Subcutaneous adipose tissue (tissue), 4 donors: ENCODE measurements around the gene GGT5. TPM values are rescaled to one million over a fixed set of nuclear protein-coding genes. Genes with fewer than 3 reads are reported as not detected.

Experiments
- total RNA-seq, 4 donors: library from RNA; depleted of rRNA; stranded (reverse); fragments of >200 nt; gene quantifications; one replicate each; pipeline ENCODE4 v1.1.0, GENCODE V29; 2016
- TF ChIP-seq, protein P1 (sequence below): fragments of 450-650 bp; IDR thresholded peaks from one replicate; pipeline ENCODE4 v1.5.1; 2016; ENCODE audit warnings: low read depth, mild to moderate bottlenecking, control low read depth, antibody characterized with exemption, moderate library complexity

The GGT5 gene
- total RNA-seq, 4 donors from 2014 or later, result 55.9 to 111 (median 64.6) TPM

DNA sequence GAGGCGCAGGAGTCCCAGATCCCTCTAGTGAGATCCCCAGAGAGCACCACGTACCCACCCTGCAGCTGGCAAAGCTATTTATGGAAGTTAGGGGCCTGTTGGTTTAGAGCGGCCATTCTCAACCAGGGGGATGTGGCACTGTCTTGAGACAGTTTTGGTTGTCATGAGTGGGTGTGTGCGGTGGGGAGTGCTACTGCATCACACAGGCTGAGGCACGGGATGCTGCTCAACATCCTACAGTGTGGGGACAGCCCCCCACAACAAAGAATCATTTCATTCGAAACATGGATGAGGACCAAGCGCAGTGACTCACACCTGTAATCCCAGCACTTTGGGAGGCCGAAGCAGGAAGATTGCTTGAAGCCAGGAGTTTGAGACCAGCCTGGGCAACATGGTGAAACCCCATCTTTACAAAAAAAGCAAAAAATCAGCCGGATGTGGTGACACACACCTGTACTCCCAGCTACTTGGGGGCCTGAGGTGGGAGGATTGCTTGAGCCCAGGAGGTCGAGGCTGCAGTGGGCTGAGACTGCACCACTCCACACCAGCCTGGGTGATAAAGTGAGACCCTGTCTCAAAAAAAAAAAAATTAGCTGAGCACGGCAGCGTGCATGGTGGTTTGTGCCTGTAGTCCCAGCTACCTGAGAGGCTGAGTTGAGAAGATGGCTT is 28.2 kb downstream of the GGT5 start:
- TF ChIP-seq, protein P1, sequence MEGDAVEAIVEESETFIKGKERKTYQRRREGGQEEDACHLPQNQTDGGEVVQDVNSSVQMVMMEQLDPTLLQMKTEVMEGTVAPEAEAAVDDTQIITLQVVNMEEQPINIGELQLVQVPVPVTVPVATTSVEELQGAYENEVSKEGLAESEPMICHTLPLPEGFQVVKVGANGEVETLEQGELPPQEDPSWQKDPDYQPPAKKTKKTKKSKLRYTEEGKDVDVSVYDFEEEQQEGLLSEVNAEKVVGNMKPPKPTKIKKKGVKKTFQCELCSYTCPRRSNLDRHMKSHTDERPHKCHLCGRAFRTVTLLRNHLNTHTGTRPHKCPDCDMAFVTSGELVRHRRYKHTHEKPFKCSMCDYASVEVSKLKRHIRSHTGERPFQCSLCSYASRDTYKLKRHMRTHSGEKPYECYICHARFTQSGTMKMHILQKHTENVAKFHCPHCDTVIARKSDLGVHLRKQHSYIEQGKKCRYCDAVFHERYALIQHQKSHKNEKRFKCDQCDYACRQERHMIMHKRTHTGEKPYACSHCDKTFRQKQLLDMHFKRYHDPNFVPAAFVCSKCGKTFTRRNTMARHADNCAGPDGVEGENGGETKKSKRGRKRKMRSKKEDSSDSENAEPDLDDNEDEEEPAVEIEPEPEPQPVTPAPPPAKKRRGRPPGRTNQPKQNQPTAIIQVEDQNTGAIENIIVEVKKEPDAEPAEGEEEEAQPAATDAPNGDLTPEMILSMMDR, result no peak

DNA sequence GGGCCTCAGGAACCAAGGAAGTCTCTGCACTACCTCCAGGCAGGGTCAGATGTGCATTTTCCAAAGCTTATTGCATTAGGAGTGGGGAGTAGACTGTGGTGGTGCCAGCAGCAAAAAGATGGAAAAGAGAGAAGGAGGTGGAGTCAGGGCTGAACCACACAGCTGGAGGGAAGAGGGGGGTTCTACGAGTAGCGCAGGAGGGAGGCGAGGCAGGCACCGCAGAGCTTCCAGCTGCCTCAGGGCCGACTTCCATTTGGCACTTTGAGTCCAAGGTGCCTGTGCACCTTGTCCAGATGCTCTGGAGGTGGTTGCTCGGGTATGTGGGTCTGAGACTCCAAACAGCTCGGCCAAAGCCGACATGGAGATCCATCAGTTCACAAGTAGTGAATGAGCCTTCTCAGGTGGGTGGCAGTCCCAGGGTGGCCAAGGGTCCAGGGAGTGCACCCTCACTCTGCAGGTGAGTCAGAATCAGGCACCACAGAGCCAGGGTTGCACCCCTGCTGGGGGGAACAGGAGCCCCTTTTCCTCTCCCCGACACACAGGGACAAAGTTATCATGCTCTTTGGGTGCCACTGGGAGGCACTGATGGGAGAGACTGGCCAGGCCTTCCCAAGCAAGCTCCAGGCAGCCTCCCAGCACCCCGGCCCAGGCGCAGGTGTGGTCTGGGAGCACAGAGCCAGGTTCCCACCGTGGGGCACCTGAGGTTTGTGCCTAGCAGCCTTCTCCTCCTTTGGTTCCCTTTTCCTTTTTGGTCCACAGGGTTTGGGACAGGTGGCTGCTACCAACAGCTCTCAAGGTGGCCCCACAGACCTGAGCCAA is 30.2 kb downstream of the GGT5 start:
- TF ChIP-seq, protein P1, result no peak

DNA sequence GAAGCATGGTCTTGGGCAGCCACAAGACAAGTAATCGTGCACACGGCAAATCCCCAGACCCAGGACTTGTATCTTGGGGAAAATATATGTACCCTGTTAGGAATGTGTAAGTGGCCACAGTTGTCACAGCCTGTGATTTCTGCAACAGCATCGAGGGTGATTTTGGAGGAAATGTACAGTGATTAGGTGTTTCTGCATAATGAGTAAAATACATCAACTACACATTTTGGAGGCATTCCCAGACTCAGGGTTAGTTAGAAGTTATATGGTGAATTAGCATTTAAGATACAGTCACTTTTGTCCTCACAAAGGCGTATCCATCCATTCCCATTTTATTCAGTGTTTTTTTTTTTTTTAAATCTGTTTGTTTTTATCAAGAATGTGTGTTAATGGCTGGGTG is 35.2 kb downstream of the GGT5 start:
- TF ChIP-seq, protein P1, result no peak

DNA sequence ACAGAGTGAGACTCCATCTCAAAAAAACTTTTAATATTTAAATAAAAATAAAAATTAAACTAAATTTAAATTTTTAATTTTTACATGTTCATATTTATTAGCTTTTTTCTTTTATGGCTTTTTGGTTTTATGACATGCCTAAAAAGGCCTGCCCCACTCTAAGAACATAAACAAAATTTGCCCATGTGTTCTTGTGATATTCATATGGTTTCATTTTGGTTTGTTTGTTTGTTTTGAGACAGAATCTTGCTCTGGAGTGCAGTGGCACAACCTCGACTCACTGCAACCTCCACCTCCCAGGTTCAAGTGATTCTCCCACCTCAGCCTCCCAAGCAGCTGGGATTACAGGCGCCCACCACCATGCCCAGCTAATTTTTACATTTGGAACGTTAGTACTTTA is 35.9 kb downstream of the GGT5 start:
- TF ChIP-seq, protein P1, result no peak

DNA sequence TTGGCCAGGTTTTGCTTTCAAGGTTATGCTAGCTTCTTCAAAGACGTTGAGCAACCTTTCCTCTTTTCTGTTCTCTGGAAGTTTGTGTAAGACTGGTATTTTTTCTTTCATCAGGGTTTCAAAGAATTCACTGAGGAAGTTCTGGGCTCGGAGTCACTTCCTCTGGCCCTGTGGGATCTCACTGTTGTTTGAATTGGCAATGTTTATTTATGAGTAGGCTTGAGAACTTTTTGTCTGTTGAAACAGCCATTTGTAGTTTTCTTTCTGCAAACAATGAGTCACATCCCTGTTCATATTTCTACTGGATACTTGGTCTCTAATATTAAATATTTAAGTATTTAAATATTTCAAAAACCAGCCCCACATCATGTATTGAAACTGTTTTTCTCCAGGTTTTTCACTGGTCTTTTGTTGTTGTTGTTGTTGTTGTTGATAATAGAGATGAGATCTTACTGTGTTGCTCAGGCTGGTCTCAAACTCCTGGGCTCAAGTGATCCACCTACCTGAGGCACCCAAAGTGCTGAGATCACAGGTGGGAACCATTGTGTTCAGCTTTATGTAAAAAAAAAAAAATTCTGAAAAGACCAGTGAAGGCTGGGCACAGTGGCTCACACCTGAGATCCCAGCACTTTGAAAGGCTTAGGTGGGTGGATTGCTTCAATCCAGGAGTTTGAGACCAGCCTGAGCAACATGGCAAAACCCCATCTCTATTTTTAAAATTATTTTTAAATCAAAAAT is 36.7 kb downstream of the GGT5 start:
- TF ChIP-seq, protein P1, result no peak

DNA sequence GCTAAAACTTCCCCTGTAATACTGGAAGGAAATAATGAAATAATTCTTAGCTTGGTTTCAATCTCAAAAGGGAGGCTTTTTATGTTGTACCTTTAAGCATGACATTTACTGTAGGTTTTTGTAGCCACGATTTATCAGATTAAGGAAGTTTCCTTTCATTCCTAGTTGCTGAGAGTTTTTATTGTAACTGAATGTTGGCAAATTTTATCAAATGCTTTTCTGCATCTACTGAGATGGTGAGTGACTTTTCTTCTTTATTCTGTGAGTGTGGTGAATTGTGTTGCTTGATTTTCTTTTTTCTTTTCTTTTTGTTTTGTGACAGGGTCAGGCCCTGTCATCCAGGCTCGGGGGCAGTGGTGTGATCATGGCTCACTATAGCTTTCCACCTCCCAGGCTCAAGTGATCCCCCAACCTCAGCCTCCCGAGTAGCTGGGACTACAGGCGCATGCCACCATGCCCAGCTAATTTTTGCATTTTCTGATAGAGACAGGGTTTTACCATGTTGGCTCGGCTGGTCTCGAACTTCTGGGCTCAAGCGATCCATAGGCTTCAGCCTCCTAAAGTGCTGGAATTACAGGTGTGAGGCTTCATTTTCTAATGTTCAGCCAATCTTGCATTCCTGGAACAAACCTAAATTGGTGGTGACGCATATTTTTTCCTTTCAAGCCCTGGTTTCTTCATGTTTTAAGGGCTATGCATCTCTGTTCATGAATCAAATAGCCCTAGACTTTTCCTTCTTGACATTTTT is 37.4 kb downstream of the GGT5 start:
- TF ChIP-seq, protein P1, result no peak
